GM12873 (cell line): ENCODE results near the gene ZMYND19.

Experiments used
- TF ChIP-seq, protein P1 (sequence below): IDR thresholded peaks from 2 replicates; pipeline ENCODE4 v1.5.1; 2012; ENCODE audit warnings: low read depth, mild to moderate bottlenecking, moderate library complexity, low read length, control low read depth; ENCODE audit not compliant: insufficient read depth; ENCODE audit errors: missing control alignments

ZMYND19 gene

DNA sequence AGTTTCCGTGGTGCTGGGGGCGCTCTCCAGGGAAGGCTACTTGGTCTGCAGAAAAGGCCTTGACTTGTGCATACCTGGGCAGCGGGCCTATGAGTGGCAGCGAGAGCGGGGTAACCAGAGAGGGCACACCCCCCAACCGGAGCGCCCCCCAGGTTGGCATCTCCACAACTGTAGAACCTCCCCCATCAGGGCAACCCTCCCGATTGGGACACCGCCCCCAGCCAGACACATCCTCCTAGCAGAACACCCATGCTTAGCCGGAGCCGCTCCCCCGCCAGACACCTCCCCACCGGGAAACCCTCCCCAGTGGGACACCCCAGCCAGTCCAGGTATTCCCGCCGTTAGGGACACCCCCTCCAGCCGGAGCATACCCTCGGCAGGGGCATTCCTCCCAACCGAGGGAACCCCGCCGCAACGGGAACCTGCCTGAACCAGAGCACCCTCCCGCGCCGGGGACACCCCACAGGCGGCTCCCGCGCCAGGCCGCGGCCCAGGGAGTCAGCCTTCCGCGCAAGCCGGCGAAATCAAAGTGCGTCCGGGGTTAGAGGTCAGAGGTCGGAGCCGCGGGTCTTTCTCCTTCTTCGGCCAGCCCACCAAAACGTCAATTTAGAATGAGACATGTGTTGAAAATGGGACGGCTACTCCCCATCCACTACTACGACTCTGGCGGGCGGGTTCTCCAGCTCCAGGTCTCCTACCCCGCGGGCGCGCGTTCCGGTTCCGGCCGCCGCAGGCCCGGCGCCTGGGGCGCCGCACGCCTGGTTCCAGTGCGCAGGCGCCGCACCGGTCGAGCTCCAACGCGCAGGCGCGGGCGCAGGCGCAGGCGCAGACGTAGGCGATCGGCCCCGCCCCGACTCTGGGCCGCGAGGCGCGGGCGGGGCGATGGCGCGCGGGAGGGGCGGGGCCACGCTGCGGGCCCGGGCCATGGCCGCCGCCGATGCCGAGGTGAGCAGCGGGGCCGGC is 28.1 kb upstream of the ZMYND19 start, which contains the start of gene EHMT1:
Gene EHMT1 (plus strand): TSS at position 901 of the 963 bp plus-strand sequence. CDS start 24 bp downstream, at position 925.
- TF ChIP-seq, protein P1, sequence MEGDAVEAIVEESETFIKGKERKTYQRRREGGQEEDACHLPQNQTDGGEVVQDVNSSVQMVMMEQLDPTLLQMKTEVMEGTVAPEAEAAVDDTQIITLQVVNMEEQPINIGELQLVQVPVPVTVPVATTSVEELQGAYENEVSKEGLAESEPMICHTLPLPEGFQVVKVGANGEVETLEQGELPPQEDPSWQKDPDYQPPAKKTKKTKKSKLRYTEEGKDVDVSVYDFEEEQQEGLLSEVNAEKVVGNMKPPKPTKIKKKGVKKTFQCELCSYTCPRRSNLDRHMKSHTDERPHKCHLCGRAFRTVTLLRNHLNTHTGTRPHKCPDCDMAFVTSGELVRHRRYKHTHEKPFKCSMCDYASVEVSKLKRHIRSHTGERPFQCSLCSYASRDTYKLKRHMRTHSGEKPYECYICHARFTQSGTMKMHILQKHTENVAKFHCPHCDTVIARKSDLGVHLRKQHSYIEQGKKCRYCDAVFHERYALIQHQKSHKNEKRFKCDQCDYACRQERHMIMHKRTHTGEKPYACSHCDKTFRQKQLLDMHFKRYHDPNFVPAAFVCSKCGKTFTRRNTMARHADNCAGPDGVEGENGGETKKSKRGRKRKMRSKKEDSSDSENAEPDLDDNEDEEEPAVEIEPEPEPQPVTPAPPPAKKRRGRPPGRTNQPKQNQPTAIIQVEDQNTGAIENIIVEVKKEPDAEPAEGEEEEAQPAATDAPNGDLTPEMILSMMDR = no peak

DNA sequence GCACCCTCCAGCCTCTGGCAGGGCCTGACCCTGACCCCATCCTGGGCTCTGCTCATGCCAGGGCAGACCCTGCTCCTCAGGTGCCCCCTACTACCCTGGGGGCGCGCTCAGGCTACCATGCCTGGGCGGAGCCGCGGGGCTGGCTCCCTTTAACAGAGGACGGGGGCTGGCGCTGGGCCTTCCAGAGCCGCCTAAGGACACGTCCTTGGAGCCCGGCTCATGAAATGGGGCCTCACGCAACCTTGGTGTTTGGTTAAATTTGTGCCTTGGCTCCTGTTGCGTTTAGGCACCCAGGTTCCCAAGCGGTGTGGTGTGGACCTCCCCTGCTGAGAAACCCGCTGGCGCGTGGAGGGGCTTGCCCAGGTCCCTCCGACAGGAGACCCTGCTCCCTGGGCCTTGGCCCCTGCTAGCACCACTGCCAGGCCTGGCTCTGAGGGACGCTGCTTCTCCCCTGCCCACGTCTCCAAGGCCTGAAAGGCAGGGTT is 25.1 kb upstream of the ZMYND19 start:
- TF ChIP-seq, protein P1 = no peak

DNA sequence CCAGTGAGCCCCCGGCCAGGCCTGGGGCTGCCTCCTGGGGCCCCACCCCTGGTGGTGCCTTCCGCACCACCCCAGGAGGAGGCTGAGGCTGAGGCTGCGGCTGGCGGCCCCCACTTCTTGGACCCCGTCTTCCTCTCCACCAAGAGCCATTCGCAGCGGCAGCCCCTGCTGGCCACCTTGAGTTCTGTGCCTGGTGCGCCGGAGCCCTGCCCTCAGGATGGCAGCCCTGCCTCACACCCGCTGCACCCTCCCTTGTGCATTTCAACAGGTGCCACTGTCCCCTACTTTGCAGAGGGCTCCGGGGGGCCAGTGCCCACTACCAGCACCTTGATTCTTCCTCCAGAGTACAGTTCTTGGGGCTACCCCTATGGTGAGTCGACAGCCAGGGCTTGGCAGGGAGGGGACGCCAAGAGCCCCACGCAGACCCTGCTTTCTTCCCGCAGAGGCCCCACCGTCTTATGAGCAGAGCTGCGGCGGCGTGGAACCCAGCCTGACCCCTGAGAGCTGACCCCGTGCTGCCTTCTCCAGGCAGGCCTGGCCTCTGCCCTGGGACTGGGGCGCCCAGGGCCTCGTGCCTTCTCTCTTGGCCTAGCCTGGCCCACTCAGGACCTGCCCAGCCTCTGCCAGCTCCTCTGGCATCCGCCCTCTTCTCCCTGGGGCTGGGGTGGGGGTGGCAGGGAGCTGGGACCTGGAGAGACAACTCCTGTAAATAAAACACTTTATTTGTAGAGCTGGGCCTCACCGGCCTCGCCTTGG is 24.5 kb upstream of the ZMYND19 start:
- TF ChIP-seq, protein P1 = peak; percentile 5

GRCh38 chr9:137613738-137614523 is 23.6 kb upstream of the ZMYND19 start:
- TF ChIP-seq, protein P1 = no peak

DNA sequence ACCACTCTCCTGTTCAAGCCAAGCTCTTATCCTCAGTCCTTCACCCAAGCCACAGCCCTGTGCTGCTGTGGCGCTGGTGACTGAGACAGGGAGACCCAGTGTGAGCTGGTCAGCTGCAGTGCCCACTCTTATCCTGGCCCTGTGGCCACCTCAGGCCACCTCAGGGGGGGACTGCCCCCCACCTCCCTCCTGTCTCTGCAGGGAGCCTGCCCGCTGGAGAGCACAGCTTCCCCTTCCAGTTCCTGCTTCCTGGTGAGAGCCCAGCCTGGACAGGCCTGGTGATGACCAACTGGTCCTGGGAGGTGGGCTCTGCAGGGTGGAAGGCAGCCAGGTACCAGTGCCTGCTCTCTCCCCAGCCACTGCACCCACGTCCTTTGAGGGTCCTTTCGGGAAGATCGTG is 22.9 kb upstream of the ZMYND19 start:
- TF ChIP-seq, protein P1 = no peak

DNA sequence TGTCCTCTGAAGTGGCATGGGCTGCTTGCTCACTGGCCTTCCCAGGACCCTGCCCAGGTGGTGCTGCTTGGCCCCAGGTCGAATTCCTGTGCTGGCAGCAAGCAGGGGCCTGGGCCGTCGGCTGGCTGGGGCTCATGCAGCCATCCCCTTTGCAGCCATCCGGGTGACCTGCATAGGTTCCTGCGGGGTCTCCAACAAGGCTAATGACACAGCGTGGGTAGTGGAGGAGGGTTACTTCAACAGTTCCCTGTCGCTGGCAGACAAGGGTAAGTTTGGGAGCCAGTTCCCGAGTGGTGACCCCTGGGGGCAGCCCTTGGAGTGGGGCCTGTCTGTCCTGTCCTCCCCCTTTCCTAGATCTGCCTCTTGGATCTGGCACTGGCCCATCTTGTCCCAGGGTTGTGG is 22.4 kb upstream of the ZMYND19 start:
- TF ChIP-seq, protein P1 = no peak
